ENCODE results near the gene ZBTB16. TPM values are rescaled to one million over a fixed set of nuclear protein-coding genes. Genes with fewer than 3 reads are reported as not detected.
A peak's percentile ranks its signal among the peaks of the same experiment; 100 is the strongest.

ZBTB16 gene, protein sequence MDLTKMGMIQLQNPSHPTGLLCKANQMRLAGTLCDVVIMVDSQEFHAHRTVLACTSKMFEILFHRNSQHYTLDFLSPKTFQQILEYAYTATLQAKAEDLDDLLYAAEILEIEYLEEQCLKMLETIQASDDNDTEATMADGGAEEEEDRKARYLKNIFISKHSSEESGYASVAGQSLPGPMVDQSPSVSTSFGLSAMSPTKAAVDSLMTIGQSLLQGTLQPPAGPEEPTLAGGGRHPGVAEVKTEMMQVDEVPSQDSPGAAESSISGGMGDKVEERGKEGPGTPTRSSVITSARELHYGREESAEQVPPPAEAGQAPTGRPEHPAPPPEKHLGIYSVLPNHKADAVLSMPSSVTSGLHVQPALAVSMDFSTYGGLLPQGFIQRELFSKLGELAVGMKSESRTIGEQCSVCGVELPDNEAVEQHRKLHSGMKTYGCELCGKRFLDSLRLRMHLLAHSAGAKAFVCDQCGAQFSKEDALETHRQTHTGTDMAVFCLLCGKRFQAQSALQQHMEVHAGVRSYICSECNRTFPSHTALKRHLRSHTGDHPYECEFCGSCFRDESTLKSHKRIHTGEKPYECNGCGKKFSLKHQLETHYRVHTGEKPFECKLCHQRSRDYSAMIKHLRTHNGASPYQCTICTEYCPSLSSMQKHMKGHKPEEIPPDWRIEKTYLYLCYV
- 18.2 TPM for polyA plus RNA-seq (2013, experiment 1 of 2)
- polyA plus RNA-seq (2013, experiment 2 of 2): 19.2 TPM

DNA sequence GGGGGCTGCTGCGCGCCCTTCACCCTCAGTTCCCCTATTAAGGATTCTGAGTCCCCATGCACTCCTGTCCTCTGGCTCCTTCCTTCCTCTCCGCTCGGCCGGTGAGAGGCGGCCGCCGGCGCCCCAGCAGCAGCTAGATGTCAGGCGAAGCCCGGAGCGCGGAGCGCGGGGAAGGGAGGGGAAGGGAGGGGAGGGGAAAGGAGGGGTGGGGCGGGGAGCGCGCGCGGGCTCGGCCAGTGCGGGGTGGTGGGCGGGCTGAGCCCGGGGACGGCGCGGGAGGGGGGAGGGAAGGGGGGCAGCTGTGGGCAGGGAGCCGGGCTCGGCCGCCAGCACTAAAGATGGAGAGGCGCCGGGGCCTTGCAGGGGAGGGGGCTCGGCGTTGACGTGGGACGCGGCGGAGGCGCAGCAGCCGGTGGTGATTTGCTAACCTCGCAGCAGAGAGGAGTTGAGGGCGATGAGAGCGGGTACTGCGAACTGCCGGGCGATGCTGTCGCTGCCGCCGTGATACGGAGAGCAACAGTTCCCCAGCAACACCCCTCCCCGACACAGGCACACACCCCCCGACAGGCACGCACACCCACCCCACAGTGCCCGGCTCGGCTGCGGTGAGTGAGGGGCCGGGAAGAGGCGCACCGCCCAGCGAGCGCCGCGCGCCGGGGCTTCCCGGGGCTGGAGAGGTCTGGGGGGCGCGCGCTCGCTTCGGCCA, at the start of gene ZBTB16:
Gene ZBTB16, plus strand, starts transcription at position 434 of the 706 bp plus-strand sequence. CDS start 3,590 bp downstream, outside the sequence.
- WGBS, 2 donors (ENCODE audit: extremely low coverage in 2 of 2, insufficient read length in 2 of 2, insufficient replicate concordance in 1 of 2): no CpG with 5 or more reads among the region's 71 CpGs
- peak; percentile 84 for DNase-seq (ENCODE audit: low spot score)
- H3K14ac ChIP-seq (ENCODE audit: low read length): peak within 1 kb of the TSS; percentile 95
- peaks cover 12 to 15% of the 10 kb centered on the region in 2 donors for H3K36me3 ChIP-seq (replicated peaks in 1 of 2; ENCODE audit: control insufficient read depth in 2 of 2, insufficient read depth in 2 of 2, low read length in 2 of 2)
- peak within 1 kb of the TSS; percentile 76 for H3K4ac ChIP-seq (ENCODE audit: low read length)
- peak within 1 kb of the TSS; percentile 91 for H2AFZ ChIP-seq (ENCODE audit: low read length)
- H2AK5ac ChIP-seq (ENCODE audit: low read depth, low read length): peak within 1 kb of the TSS; percentile 97
- H2BK12ac ChIP-seq (ENCODE audit: low read length): peak within 1 kb of the TSS; percentile 96
- peaks cover 0 to 7% of the 10 kb centered on the region in 2 donors for H3K9me3 ChIP-seq (replicated peaks in 1 of 2; ENCODE audit: control insufficient read depth in 2 of 2, insufficient read depth in 1 of 2, low read depth in 1 of 2, low read length in 2 of 2)
- peak within 1 kb of the TSS; percentile 91 for H4K91ac ChIP-seq (ENCODE audit: low read depth, low read length, poor library complexity)
- peak within 1 kb of the TSS; percentile 99 for H2BK5ac ChIP-seq (ENCODE audit: low read length)
- H2BK15ac ChIP-seq (ENCODE audit: low read length): peak within 1 kb of the TSS; percentile 86
- peaks cover 14 to 36% of the 10 kb centered on the region in 2 donors for H3K4me1 ChIP-seq (ENCODE audit: control insufficient read depth in 2 of 2, insufficient read depth in 1 of 2, low read depth in 1 of 2, low read length in 2 of 2)
- H3K4me3 ChIP-seq (ENCODE audit: low read length in 2 of 2): peak within 1 kb of the TSS; percentile 95 to 97
- H3K27ac ChIP-seq (replicated peaks; ENCODE audit: low read length): peak within 1 kb of the TSS; percentile 87
- peaks cover 13% of the 10 kb centered on the region for H3K79me1 ChIP-seq (ENCODE audit: low read depth, low read length)
- peak within 1 kb of the TSS; percentile 100 for H3K9ac ChIP-seq (ENCODE audit: low read depth, low read length, poor library complexity)
- H4K8ac ChIP-seq (ENCODE audit: low read depth, low read length): no peak within 1 kb of the TSS
- H2BK120ac ChIP-seq (ENCODE audit: low read depth, low read length): peak within 1 kb of the TSS; percentile 69
- H3K27me3 ChIP-seq (ENCODE audit: control insufficient read depth in 3 of 3, insufficient read depth in 3 of 3, low read depth in 1 of 3, low read length in 3 of 3): no peaks in the 10 kb centered on the region
- H3K4me2 ChIP-seq (ENCODE audit: insufficient read depth, low read length, poor library complexity, severe bottlenecking): peak within 1 kb of the TSS; percentile 91
- peak within 1 kb of the TSS; percentile 100 for H3K18ac ChIP-seq (ENCODE audit: low read length)
- peak within 1 kb of the TSS; percentile 92 for H3K23ac ChIP-seq (ENCODE audit: low read depth, low read length, poor library complexity)

DNA sequence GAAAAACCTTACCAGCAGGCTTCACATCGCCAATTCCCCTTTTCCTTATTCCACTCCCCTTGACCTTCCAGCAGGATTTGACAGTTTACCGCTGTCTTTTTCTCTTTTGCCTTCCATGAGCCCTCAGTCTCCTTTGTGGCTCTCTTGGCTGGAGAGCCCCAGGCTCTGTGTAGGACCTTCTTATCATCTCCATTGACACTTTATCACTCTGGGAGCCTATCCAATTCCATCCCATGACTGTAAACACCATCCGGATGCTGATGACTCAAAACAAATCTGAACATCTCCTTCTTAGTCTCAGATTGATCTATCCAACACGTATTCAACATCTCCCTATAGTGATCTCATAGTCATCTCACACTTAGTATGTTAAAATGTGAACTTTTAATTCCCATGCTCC, 48.6 kb upstream of the ZBTB16 start:
- no peak overlapping the region for H3K4me3 ChIP-seq (ENCODE audit: low read length in 2 of 2)
- peaks cover 0 to 2% of the 10 kb centered on the region in 2 donors for H3K4me1 ChIP-seq (ENCODE audit: control insufficient read depth in 2 of 2, insufficient read depth in 1 of 2, low read depth in 1 of 2, low read length in 2 of 2)
- no peaks in the 10 kb centered on the region for H3K9me3 ChIP-seq (replicated peaks in 1 of 2; ENCODE audit: control insufficient read depth in 2 of 2, insufficient read depth in 1 of 2, low read depth in 1 of 2, low read length in 2 of 2)
- H3K27ac ChIP-seq (replicated peaks; ENCODE audit: low read length): no peak overlapping the region
- H4K91ac ChIP-seq (ENCODE audit: low read depth, low read length, poor library complexity): no peak overlapping the region
- no peak overlapping the region for H3K4me2 ChIP-seq (ENCODE audit: insufficient read depth, low read length, poor library complexity, severe bottlenecking)
- WGBS, 2 donors (ENCODE audit: extremely low coverage in 2 of 2, insufficient read length in 2 of 2, insufficient replicate concordance in 1 of 2): no CpG with 5 or more reads among the region's 4 CpGs
- H3K36me3 ChIP-seq (replicated peaks in 1 of 2; ENCODE audit: control insufficient read depth in 2 of 2, insufficient read depth in 2 of 2, low read length in 2 of 2): no peaks in the 10 kb centered on the region
- H2BK15ac ChIP-seq (ENCODE audit: low read length): no peak overlapping the region
- no peak overlapping the region for H2AFZ ChIP-seq (ENCODE audit: low read length)
- no peaks in the 10 kb centered on the region for H3K79me1 ChIP-seq (ENCODE audit: low read depth, low read length)
- no peak overlapping the region for H2AK5ac ChIP-seq (ENCODE audit: low read depth, low read length)
- no peak overlapping the region for H3K14ac ChIP-seq (ENCODE audit: low read length)
- no peak overlapping the region for H4K8ac ChIP-seq (ENCODE audit: low read depth, low read length)
- H2BK12ac ChIP-seq (ENCODE audit: low read length): no peak overlapping the region
- H3K23ac ChIP-seq (ENCODE audit: low read depth, low read length, poor library complexity): no peak overlapping the region
- no peak for DNase-seq (ENCODE audit: low spot score)
- H3K9ac ChIP-seq (ENCODE audit: low read depth, low read length, poor library complexity): no peak overlapping the region
- no peak overlapping the region for H2BK120ac ChIP-seq (ENCODE audit: low read depth, low read length)
- peaks cover 0 to 3% (median 0%) of the 10 kb centered on the region in 3 experiments for H3K27me3 ChIP-seq (ENCODE audit: control insufficient read depth in 3 of 3, insufficient read depth in 3 of 3, low read depth in 1 of 3, low read length in 3 of 3)
- no peak overlapping the region for H2BK5ac ChIP-seq (ENCODE audit: low read length)
- H3K18ac ChIP-seq (ENCODE audit: low read length): no peak overlapping the region
- H3K4ac ChIP-seq (ENCODE audit: low read length): no peak overlapping the region

DNA sequence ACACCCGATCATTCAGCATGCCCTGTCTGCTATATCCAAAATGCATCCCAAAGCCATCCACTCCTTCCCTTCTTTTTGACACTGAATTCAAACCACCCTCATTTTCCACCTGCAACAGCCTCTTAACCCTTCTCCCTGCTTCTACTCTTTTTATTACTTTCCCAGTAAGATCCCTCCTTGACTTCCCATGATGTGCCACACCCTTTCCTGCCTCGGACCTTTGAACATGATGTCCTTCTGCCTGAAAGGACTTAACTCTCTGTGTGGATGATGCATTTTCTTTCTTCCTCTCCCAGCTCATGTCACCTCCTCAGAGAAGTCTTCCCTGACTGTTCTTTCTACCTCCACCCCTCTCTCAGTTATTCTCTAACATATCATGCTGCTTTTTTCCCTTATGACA, 48.1 kb upstream of the ZBTB16 start:
- H2BK15ac ChIP-seq (ENCODE audit: low read length): no peak overlapping the region
- H2BK12ac ChIP-seq (ENCODE audit: low read length): no peak overlapping the region
- H3K27ac ChIP-seq (replicated peaks; ENCODE audit: low read length): no peak overlapping the region
- no peak overlapping the region for H3K4ac ChIP-seq (ENCODE audit: low read length)
- DNase-seq (ENCODE audit: low spot score): no peak
- H3K23ac ChIP-seq (ENCODE audit: low read depth, low read length, poor library complexity): no peak overlapping the region
- H3K4me1 ChIP-seq (ENCODE audit: control insufficient read depth in 2 of 2, insufficient read depth in 1 of 2, low read depth in 1 of 2, low read length in 2 of 2): peaks cover 0 to 2% of the 10 kb centered on the region in 2 donors
- H3K18ac ChIP-seq (ENCODE audit: low read length): no peak overlapping the region
- no peak overlapping the region for H3K14ac ChIP-seq (ENCODE audit: low read length)
- H4K8ac ChIP-seq (ENCODE audit: low read depth, low read length): no peak overlapping the region
- H3K36me3 ChIP-seq (replicated peaks in 1 of 2; ENCODE audit: control insufficient read depth in 2 of 2, insufficient read depth in 2 of 2, low read length in 2 of 2): no peaks in the 10 kb centered on the region
- H2BK5ac ChIP-seq (ENCODE audit: low read length): no peak overlapping the region
- no peaks in the 10 kb centered on the region for H3K79me1 ChIP-seq (ENCODE audit: low read depth, low read length)
- H2AK5ac ChIP-seq (ENCODE audit: low read depth, low read length): no peak overlapping the region
- no peaks in the 10 kb centered on the region for H3K9me3 ChIP-seq (replicated peaks in 1 of 2; ENCODE audit: control insufficient read depth in 2 of 2, insufficient read depth in 1 of 2, low read depth in 1 of 2, low read length in 2 of 2)
- H2AFZ ChIP-seq (ENCODE audit: low read length): no peak overlapping the region
- no peak overlapping the region for H3K9ac ChIP-seq (ENCODE audit: low read depth, low read length, poor library complexity)
- no peak overlapping the region for H3K4me3 ChIP-seq (ENCODE audit: low read length in 2 of 2)
- no peak overlapping the region for H3K4me2 ChIP-seq (ENCODE audit: insufficient read depth, low read length, poor library complexity, severe bottlenecking)
- peaks cover 0 to 3% (median 0%) of the 10 kb centered on the region in 3 experiments for H3K27me3 ChIP-seq (ENCODE audit: control insufficient read depth in 3 of 3, insufficient read depth in 3 of 3, low read depth in 1 of 3, low read length in 3 of 3)
- H4K91ac ChIP-seq (ENCODE audit: low read depth, low read length, poor library complexity): no peak overlapping the region
- no CpG with 5 or more reads among the region's 2 CpGs for WGBS, 2 donors (ENCODE audit: extremely low coverage in 2 of 2, insufficient read length in 2 of 2, insufficient replicate concordance in 1 of 2)
- no peak overlapping the region for H2BK120ac ChIP-seq (ENCODE audit: low read depth, low read length)

Data from neuronal stem cell (in vitro differentiated cells).